Natural killer cell (primary cell): Measurements from ENCODE around the gene MMP24. TPM values are rescaled to one million over a fixed set of nuclear protein-coding genes. Genes with fewer than 3 reads are reported as not detected.
A peak's percentile ranks its signal among the peaks of the same experiment; 100 is the strongest.

Source experiments
- ATAC-seq, 3 donors: fragments of 150-1000 bp in 2 of 3; fragments of 200-7000 bp in 1 of 3; cut with Tn5 transposase; 1 replicate in 1 of 3; 2 replicates in 2 of 3; pipeline ENCODE4 v1.10.0; 2021; ENCODE audit warnings: mild to moderate bottlenecking in 2 of 3, moderate library complexity in 2 of 3
- DNase-seq, 2 donors: peaks; one replicate each; pipeline versions ENCODE4 v3.0.0 to v3.0.0-alpha.2; 2013 to 2021; ENCODE audit warnings: mixed read lengths in 1 of 2
- H3K27ac ChIP-seq: one replicate; pipeline ENCODE4 v1.5.1; 2013; ENCODE audit warnings: mild to moderate bottlenecking, low read length
- H3K27me3 ChIP-seq: one replicate; pipeline ENCODE4 v1.6.1; 2013; ENCODE audit warnings: low read length; ENCODE audit not compliant: control insufficient read depth, insufficient read depth
- H3K36me3 ChIP-seq: one replicate; pipeline ENCODE4 v1.6.1; 2013; ENCODE audit warnings: low read length; ENCODE audit not compliant: control insufficient read depth, insufficient read depth
- H3K4me1 ChIP-seq: one replicate; pipeline ENCODE4 v1.6.1; 2013; ENCODE audit warnings: low read length; ENCODE audit not compliant: control insufficient read depth, insufficient read depth
- H3K4me3 ChIP-seq: one replicate; pipeline ENCODE4 v1.5.1; 2013; ENCODE audit warnings: low read length
- H3K9me3 ChIP-seq: one replicate; pipeline ENCODE4 v1.6.1; 2013; ENCODE audit warnings: low read length; ENCODE audit not compliant: control insufficient read depth, insufficient read depth
- H3K27ac Mint-ChIP-seq, 2 donors: one replicate each; pipeline ENCODE4 v1.8.0; 2022; ENCODE audit warnings: mild to moderate bottlenecking in 2 of 2, mixed read lengths in 2 of 2, moderate library complexity in 1 of 2
- H3K27me3 Mint-ChIP-seq, 2 donors: one replicate each; pipeline ENCODE4 v1.8.0; 2022; ENCODE audit warnings: low read depth in 2 of 2, mixed read lengths in 2 of 2
- H3K36me3 Mint-ChIP-seq: one replicate; pipeline ENCODE4 v1.8.0; 2022; ENCODE audit warnings: mixed read lengths
- H3K4me1 Mint-ChIP-seq, 2 donors: one replicate each; pipeline ENCODE4 v1.8.0; 2022; ENCODE audit warnings: mixed read lengths in 2 of 2
- H3K4me3 Mint-ChIP-seq: one replicate; pipeline ENCODE4 v1.8.0; 2022; ENCODE audit warnings: mild to moderate bottlenecking, moderate library complexity, mixed read lengths
- H3K9me3 Mint-ChIP-seq, 2 donors: one replicate each; pipeline ENCODE4 v1.8.0; 2022; ENCODE audit warnings: mixed read lengths in 2 of 2
- CTCF ChIP-seq: fragments of 200-600 bp; IDR thresholded peaks from one replicate; pipeline ENCODE4 v1.8.0; 2022; ENCODE audit warnings: antibody characterized with exemption
- WGBS: methylation state at CpG from one replicate; pipeline ENCODE4 v1.1.7; 2013; ENCODE audit warnings: missing lambda C conversion rate; ENCODE audit not compliant: insufficient coverage; 5-methylcytosine and 5-hydroxymethylcytosine counted together
- intact Hi-C: fragments of 100-400 bp; cut with micrococcal nuclease; formaldehyde crosslinking; loops from one replicate; pipeline ENCODE4 v1.14.2; 2022
- total RNA-seq, 4 donors: library from RNA; stranded (reverse); fragments of 120-200 nt in 1 of 4; gene quantifications; one replicate each; pipeline versions ENCODE4 v1.2.3 to v1.2.4, GENCODE V29; 2013 to 2022

Gene MMP24
- total RNA-seq, 3 donors from 2014 or later (not counting 1 experiment from before 2014, with no cell fraction given) = 0.14 to 0.18 (median 0.16) TPM

- Mint-ChIP-seq H3K27ac (no peak overlapping the region), H3K4me3 (no peak overlapping the region), H3K9me3 (no peaks in the 10 kb centered on the region), H3K36me3 (no peaks in the 10 kb centered on the region), H3K27me3 (peaks cover 0 to 6% of the 10 kb centered on the region in 2 donors), H3K4me1 (peaks cover 5 to 11% of the 10 kb centered on the region in 2 donors)
- intact Hi-C loops = no loop called here
- Histone ChIP-seq H3K27ac (no peak overlapping the region), H3K36me3 (no peaks in the 10 kb centered on the region), H3K27me3 (no peaks in the 10 kb centered on the region), H3K4me3 (no peak overlapping the region), H3K4me1 (peaks cover 3% of the 10 kb centered on the region), H3K9me3 (no peaks in the 10 kb centered on the region)
- DNase-seq (no peak), ATAC-seq (no peak)
- WGBS = 83% methylated on average over 2 of the region's 2 CpGs
- TF ChIP-seq CTCF = no peak
Observed at GRCh38 chr20:35243986-35244385, 17.5 kb downstream of the MMP24 start.

DNA sequence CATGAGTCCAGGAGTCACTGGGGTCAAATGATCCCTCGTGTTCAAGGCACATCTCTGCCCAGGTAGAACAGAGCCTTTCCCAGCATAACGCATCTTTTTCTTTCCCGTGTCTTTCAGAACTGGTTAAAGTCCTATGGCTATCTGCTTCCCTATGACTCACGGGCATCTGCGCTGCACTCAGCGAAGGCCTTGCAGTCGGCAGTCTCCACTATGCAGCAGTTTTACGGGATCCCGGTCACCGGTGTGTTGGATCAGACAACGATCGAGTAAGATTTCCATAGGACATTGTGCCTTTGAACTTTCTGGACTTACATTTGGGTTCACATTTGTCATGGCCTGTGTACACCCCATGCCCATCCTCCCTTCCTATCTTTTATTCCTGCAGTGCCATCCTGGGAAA, 20.2 kb downstream of the MMP24 start:
- H3K36me3 ChIP-seq = no peaks in the 10 kb centered on the region
- ATAC-seq (no peak), DNase-seq (no peak)
- no peaks in the 10 kb centered on the region for H3K27me3 Mint-ChIP-seq
- no peak overlapping the region for H3K27ac Mint-ChIP-seq
- H3K4me1 Mint-ChIP-seq = peaks cover 14 to 15% of the 10 kb centered on the region in 2 donors
- no peak overlapping the region for H3K4me3 ChIP-seq
- H3K36me3 Mint-ChIP-seq = no peaks in the 10 kb centered on the region
- intact Hi-C loops = no loop called here
- H3K9me3 ChIP-seq = no peaks in the 10 kb centered on the region
- no peak for TF ChIP-seq CTCF
- H3K27me3 ChIP-seq = no peaks in the 10 kb centered on the region
- H3K9me3 Mint-ChIP-seq = no peaks in the 10 kb centered on the region
- H3K4me1 ChIP-seq = peaks cover 20% of the 10 kb centered on the region
- no peak overlapping the region for H3K4me3 Mint-ChIP-seq
- 94% methylated on average over 12 of the region's 12 CpGs for WGBS
- H3K27ac ChIP-seq = no peak overlapping the region

DNA sequence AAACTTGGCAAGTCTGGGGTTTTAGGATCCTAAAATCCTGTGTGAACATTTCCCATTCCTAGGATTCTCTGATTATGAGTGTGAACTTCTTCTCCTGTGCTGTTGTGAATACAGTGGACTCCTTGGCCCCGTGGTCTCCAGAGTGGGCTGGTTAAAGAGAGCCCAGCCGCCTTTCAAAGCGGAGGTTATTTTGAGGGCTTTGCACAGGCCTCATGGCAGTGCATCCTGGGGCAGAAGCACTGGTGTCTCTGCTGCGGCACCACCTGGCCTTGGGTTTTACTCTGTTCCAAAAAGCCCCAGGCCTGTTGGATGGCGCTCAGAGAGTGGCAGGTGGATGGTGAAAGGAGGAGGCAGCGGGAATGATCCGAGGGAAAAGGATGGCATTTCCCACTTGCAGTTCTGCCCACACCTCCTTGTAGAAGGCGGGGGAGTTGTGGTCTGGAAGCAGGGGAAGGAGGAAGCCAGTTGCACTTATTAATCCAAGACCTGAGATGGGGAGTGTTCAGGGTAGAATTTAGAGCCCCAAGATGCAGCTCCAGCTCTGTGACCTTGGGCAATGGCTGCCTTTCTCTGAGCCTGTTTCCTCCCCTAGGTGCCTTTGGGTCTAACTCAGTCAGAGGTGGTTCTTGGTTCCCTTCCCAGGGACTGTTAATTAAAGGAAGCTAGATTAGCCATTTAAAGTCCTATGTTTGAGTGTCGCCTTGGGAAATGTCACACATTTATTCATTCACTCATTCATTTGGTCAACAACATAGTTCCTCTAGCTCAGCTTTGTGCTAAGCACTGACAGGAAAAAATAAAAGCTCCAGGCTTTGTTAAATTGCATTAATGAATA, 22.4 kb downstream of the MMP24 start:
- ATAC-seq (no peak), DNase-seq (no peak)
- Mint-ChIP-seq H3K27me3 (no peaks in the 10 kb centered on the region), H3K27ac (no peak overlapping the region), H3K9me3 (no peaks in the 10 kb centered on the region), H3K4me3 (no peak overlapping the region), H3K4me1 (peaks cover 24% of the 10 kb centered on the region in 2 donors), H3K36me3 (no peaks in the 10 kb centered on the region)
- Histone ChIP-seq H3K4me3 (no peak overlapping the region), H3K9me3 (no peaks in the 10 kb centered on the region), H3K4me1 (peaks cover 38% of the 10 kb centered on the region), H3K27ac (no peak overlapping the region), H3K36me3 (no peaks in the 10 kb centered on the region), H3K27me3 (no peaks in the 10 kb centered on the region)
- intact Hi-C loops = no loop called here
- no peak for TF ChIP-seq CTCF
- 90% methylated on average over 9 of the region's 9 CpGs for WGBS

DNA sequence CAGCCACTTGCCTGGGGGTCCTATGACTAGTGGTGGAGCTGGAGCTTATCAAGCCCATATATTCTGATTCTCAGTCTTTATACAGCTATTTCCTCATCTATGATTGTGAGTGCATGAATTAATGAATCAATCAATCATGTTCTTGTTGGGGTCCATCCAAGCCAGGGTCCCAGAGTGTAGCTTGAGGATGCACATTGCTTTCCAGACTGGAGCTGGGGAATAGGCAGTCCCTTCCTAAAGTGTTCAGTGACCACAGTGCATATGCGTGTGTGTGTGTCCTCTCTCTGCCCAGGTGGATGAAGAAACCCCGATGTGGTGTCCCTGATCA, 25.1 kb downstream of the MMP24 start:
- Histone ChIP-seq H3K27me3 (no peaks in the 10 kb centered on the region), H3K27ac (peak overlapping the region; percentile 89), H3K4me1 (peaks cover 38% of the 10 kb centered on the region), H3K36me3 (no peaks in the 10 kb centered on the region), H3K9me3 (no peaks in the 10 kb centered on the region), H3K4me3 (no peak overlapping the region)
- no peak for TF ChIP-seq CTCF
- intact Hi-C loops = loop anchor here (10.0 kb wide), 1 partner anchor 363 kb away; the partner anchor contains the start of gene SPAG4
- Mint-ChIP-seq H3K27me3 (no peaks in the 10 kb centered on the region), H3K4me1 (peaks cover 24% of the 10 kb centered on the region in 2 donors), H3K27ac (peak overlapping the region; percentile 94 to 95), H3K4me3 (peak overlapping the region; percentile 83), H3K36me3 (no peaks in the 10 kb centered on the region), H3K9me3 (no peaks in the 10 kb centered on the region)
- 66% methylated on average over 2 of the region's 2 CpGs for WGBS
- DNase-seq (no peak), ATAC-seq (no peak)
